Frontal cortex (tissue), 4 donors: Measurements from ENCODE around the gene CDH16. TPM values are rescaled to one million over a fixed set of nuclear protein-coding genes. Genes with fewer than 3 reads are reported as not detected.
"Not testable (repeated sequence)": the region's sequence is repeated elsewhere in the genome, so short reads cannot be mapped to it uniquely, and the experiment has no call there.

Source experiments
- DNase-seq, 2 donors: peaks; one replicate each; pipeline ENCODE4 v3.0.0; 2012; ENCODE audit warnings: low spot score in 2 of 2
- FAIRE-seq: peaks from 2 replicates; lab custom pipeline; 2012; peaks lifted over from hg19 to GRCh38; lab: Jason Lieb, UNC
- total RNA-seq: library from RNA; depleted of rRNA; stranded (reverse); fragments of >200 nt; gene quantifications from one replicate; pipeline ENCODE4 v1.2.3, GENCODE V29; 2014
- donor health status: control.
- donor health status: control.
- donor health status: control.

Gene CDH16
- total RNA-seq, 1 donor from 2014 or later = not detected

DNA sequence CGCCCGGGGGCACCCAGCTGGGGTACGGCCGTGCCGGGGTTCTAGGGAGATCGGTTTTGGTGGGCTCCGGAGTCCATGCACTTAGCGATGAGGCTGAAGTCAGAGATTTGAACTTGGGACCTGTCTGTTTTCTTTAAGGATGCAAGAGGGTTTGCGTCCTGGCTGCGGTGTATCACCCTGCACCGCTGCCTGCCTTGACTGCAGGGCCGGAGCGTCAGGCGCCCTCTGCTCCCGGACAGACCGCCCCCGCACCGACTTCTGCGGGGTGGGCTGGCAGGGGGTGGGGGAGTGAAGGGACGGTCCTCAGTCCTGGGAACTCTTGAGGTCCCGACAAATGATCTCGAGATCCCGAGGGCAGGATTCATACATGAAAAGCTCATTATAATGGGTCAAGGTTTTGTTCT lies 37.7 kb downstream of the CDH16 start:
- FAIRE-seq (no peak), DNase-seq (no peak)

DNA sequence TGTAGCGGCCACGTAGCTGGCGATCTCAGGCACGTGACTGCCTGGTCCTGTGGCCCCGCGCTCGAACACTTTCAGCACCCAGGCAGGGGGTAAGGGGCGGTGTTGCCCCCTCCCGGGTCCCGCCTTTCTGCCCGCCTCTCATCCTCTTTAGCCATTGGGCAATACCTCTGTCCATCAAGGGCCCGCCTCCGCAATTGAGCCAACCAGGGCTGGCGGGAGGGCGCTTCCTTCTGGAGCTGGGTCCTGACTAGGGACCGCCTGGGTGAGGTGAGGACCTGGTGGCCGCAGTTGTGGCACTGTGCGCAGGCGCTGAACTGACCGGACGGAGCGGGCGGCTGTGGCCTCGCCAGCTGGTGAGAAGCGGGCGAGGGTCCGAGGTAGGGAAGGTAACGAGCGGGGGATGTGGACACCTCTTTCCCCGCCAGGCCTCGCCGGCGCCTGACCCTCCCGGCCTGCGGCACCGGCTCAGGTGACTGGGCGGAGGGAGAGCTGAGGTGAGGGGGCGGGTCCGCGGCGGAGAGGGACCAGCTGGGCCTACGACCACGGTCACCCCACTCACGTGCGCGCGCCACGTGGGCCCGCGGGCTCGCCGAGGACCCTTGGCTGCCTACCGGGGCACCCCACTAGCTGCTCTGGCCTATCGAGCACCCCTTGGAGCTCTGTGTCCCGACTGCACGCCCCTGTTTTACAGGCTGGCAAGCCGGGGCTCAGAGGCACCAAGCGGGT lies 38.2 kb downstream of the CDH16 start, which contains the start of gene PDP2:
TSS of gene PDP2 (plus strand) at position 228 of the 726 bp plus-strand sequence. CDS start 3,770 bp downstream, outside the sequence.
- DNase-seq (peak; percentile 87 to 88), FAIRE-seq (no peak)

DNA sequence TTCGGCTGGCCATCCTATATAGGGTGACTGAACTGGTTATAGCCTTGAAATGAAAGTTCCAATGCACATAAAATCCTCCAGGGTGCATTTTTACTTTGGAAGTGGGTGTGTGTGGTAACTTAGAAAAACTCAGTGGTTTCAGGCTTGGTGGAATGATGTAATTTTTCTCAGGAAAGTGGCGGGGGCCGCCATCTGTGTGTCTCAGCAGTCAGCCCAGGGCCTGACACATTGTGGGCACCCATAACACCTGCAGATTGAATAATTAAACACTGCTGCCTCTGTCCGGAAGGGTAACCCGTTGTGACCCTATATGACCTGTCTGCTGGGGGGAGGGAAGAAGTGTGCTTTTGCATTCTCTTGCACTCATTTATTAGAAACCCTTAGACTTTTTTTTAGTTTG lies 40.6 kb downstream of the CDH16 start:
- DNase-seq (no peak), FAIRE-seq (no peak)

DNA sequence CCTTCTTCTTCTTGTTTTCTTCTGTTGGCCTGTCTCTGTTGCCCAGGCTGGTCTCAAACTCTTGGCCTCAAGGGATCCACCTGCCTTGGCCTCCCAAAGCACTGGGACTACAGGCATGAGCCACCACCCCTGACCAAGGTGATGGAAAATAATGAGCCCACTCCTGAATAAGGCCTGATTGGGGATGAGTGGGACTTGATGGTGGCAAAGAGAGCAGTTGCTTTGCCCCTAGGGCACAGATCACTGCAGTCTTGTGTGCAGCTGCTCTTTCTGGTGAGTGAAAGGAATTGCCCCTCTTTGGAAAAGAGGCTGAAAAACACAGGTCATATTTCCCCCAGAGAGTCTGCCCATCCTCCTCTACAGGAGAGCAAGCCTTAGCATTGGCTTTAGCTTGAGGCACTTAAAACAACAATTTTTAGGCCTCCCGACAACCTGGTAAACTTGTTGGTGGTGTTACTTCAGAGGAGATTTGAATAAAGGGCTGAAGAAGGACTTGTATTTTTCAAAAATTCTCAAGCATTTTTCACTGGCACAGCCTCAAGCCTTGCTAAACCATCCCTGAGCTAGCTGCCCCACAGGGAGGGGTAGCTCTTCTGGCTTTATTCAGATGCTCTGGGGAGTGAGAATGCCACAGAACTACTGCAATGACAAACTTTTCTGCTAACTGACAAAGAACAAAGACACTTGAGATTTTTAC lies 44.5 kb downstream of the CDH16 start:
- DNase-seq (no peak), FAIRE-seq (no peak)

DNA sequence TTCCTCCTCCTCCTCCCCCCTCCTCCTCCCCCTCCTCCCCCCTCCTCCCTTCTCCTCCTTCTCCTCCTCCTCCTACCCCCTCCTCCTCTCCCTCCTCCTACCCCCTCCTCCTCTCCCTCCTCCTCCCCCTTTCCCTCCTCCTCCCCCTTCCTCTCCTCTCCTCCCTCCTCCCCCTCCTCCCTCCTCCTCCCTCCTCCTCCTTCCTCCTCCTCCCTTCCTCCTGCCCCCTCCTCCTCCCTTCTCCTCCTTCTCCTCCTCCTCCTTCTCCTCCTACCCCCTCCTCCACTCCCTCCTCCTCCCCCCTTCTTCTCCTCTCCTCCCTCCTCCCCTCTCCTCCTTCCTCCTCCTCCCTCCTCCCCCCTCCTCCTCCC lies 45.0 kb downstream of the CDH16 start:
- DNase-seq (no peak), FAIRE-seq (no peak)

DNA sequence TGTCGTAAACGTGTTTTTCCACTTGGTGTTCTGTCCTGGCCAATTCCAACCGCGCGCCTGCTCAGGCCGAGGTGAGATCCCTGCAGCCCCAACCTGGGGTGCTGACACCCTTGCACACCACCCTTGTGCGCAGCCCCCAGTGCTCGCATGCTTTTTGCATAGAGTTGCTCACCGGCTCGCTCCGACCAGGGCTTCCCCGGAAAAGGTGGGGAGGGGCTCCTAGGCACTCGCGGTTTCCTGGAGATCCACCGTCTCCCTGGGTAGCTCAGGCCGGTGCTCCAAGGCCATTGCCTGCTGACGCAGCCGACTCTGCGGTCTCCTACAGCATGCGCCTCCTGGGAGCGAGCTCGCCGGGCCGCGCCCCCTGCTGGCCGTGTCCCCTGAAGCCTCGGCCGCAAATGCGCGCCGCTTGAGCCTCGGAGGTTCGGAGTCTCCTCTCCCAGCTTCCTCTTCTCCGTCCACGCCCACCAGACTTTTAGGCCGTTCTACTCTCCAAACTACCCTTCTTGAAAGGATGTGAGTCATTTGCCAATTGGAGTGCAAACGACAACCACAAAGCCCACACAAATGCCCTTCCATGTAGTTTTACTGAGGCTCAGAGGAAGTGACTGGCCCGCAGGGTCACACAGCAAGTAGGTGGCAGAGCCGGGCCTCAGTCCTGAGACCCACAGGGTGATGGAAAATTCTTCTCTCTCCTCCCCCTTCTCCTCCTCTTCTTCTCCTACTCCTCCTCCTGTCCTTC lies 45.6 kb downstream of the CDH16 start:
- FAIRE-seq = no peak

DNA sequence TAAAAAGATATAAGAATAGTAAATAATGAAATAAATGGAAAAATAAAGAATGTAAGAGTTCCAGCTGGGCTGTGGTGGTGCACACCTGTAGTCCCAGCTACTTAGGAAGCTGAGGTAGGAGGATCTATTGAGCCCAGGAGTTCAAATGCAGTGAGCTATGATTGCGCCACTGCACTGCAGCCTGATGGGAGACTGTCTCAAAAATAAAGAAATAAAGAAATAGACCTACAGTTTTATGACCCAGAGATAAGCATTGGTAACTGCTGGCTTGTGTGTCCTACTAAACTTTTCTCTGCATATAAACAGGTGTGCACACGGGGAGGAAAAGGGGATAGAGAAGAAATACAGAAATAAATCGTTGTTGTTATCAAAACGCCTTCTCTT lies 46.1 kb downstream of the CDH16 start:
- no peak for DNase-seq
- FAIRE-seq = no peak

More for the DNA sequence above, 45.6 kb downstream of the CDH16 start:
- DNase-seq = peak; percentile 58 to 82

DNA sequence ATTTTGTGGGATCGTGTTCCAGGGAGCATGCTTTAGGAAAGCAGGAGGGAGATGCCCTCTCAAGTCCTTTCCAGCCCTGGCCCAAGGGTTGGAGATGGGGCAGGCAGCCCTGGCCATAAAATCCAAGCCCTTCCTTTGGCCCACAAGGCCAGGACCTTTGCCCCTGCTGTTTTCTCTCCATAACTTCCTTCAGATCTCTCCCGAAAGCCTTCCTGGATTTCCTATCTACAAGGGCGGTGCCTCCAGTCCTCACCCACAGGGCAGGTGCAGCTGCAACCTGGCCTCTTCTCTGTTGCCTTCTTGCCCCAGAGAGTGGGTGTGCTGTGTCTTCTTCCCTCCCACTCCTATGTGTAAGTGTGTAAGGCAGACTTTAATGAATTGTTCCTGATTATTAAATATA lies 46.8 kb downstream of the CDH16 start:
- no peak for FAIRE-seq
- DNase-seq = no peak

DNA sequence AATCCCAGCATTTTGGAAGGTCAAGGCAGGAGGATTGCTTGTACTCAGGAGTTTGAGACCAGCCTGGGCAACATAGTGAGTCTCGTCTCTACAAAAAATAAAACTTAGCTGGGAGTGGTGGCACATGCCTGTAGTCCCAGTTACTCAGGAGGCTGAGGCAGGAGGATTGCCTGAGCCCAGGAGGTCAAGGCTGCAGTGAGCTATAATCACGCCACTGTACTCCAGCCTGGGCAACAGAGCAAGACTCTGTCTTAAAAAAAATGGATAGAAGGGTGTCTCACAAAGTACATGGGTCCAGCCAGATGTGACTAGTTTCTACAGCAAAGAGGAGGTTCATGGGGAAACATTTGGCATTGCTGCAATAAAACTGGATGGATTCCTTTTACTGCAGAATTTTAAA lies 47.3 kb downstream of the CDH16 start:
- DNase-seq, FAIRE-seq: not testable (repeated sequence)

DNA sequence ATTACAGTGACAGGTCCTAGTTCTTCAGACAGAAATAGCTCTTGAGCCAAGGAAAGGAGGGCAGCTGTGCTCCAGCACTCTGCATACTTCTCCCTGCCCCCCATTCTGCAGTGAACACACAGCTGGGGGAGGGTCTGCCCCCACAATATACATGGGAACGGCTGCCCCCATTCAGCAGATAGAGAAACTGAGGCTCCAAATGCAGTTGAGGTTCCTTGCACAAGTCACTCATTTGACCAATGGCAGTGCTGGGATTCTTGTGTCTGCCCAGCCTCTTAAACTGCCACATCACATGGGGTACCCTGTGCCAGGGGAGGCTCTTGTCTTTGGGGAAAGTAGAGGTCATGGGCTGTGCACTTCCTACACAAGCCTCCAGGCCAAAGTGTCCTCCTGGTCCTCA lies 49.3 kb downstream of the CDH16 start:
- no peak for FAIRE-seq
- no peak for DNase-seq

DNA sequence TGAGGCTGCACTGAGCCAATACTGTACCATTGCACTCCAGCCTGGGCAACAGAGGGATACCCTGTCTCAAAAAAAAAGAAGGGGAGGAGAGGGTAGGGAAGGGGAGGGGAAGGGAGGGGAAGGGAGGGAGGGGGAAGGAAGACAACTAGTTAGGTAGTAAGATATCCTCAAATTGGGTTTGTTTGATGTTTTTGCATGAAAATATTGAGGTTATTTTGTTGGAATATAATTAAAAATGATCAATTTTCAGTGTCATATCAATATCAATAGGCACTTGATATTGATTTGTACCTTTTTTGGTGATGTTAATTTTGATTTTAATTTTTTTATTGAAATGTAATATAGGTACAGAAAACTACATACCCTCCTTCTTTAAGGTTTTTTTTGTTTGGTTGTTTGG lies 55.0 kb downstream of the CDH16 start:
- FAIRE-seq = no peak

DNA sequence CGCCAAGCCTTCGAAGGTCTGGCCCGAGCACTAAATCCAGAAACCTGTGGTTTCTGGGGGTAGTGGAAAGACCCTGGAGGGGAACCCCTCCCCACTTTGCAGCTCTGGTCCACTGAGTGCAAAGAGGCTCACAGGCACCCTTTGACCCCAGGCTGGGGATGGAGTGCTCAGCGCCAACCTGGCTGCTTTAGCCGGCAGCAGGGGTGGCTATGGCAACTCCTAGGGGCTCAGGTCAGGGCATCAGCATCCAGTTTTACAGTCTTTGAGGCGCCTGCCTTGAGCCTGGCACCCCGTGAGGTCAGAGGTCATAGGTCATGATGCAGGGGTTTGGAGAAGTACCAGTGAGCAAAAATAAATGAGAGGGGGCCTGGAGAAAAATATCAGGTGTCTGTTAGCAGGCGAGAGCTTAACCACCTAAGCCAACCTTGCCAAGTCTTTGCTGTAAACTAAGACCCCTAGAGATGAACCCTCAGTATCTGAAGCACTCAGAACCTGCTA lies 56.6 kb downstream of the CDH16 start:
- no peak for FAIRE-seq
- no peak for DNase-seq

More for the DNA sequence above, 55.0 kb downstream of the CDH16 start:
- DNase-seq = no peak

DNA sequence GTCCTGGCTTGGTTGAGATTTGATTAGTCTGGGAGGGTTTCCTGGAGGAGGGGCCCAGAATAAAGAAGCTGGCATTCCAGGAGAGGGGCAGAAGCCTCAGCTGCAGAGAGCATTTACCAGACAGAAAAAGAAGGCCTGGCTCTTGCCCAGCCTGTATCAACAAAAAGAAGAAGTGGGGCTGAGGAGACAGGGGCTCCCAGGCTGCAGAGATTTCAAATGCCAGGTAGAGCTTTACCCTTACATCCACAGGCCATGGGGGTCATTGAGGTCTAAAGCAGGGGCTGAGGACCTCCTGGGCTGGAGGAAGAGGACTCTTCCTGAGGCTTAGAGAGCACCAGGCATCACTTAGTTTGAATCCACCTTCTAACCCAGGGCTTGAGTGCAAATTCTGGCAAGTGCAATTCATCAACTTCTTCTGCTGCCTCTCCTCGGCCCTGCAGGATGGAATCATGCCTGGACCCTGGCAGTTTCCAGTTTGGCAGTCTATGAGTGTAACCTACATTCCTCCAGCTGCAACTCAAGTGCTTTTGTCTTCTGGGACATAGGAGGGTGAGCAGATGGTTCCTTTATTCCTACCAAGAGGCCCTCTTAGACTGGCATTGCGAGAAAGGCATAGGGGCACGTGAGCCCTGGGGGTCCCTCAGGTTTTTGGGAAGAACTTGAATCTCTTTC lies 59.2 kb downstream of the CDH16 start:
- DNase-seq = no peak
- no peak for FAIRE-seq

DNA sequence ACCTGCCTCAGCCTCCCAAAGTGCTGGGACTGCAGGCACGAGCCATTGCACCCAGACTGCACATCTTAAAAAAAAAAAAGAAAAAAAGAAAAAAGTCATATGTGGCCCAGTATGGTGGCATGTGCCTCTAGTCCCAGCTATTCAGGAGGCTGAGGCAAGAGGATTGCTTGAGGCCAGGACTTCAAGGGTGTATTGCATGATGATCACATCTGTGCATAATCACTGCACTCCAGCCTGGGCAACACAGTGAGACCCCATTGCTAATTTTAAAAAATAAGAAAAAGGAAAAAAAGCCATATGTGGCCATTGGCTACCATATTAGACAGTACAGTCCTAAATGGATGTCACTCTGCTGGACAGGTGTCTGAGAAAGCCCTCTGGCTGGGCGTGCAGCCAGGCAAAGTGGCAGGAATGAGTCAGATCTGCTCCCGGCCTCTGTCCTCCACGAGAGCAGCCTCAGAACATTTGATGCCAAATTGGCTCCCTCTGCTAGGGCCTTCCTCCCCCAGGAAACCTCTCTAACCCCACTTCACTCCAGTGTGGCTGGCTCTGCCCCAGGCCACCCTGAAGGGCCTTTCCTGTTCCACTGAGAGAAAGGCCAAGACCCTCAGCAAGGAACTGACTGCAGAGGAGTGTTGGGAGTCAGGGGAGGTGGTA lies 59.8 kb downstream of the CDH16 start:
- FAIRE-seq = no peak

More for the DNA sequence above, 59.8 kb downstream of the CDH16 start:
- DNase-seq = no peak

Other genes starting within 250 kb of the CDH16 start
- 51.0 TPM for gene CMTM4, start 222.1 kb downstream of the CDH16 start, total RNA-seq
- gene DYNC1LI2, start 167.3 kb downstream of the CDH16 start, total RNA-seq = 183 TPM
- 0.41 TPM for gene TERB1, start 117.3 kb downstream of the CDH16 start, total RNA-seq
- 110 TPM for gene NAE1, start 87.9 kb downstream of the CDH16 start, total RNA-seq
- not detected for gene CA7, start 74.5 kb downstream of the CDH16 start, total RNA-seq
- gene PDP2, start 38.4 kb downstream of the CDH16 start, total RNA-seq = 8.6 TPM
- 2.4 TPM for gene RRAD, start 6.7 kb upstream of the CDH16 start, total RNA-seq
- gene CIAO2B, start 15.5 kb upstream of the CDH16 start, total RNA-seq = 105 TPM
- gene CES2, start 16.6 kb upstream of the CDH16 start, total RNA-seq = 22.8 TPM
- gene CES3, start 42.4 kb upstream of the CDH16 start, total RNA-seq = under 0.01 TPM
- 9.0 TPM for gene CES4A, start 69.7 kb upstream of the CDH16 start, total RNA-seq
- gene CBFB, start 110.3 kb upstream of the CDH16 start, total RNA-seq = 55.0 TPM
- gene PHAF1, start 191.1 kb upstream of the CDH16 start, total RNA-seq = 17.1 TPM
- 1.2 TPM for gene B3GNT9, start 232.1 kb upstream of the CDH16 start, total RNA-seq
- gene TRADD, start 241.0 kb upstream of the CDH16 start, total RNA-seq = 0.82 TPM
- 0.82 TPM for gene FBXL8, start 241.1 kb upstream of the CDH16 start, total RNA-seq
- 3.7 TPM for gene HSF4, start 245.9 kb upstream of the CDH16 start, total RNA-seq